CD4-positive, alpha-beta T cell (primary cell): Measurements from ENCODE around the gene TSPAN9. TPM values are rescaled to one million over a fixed set of nuclear protein-coding genes. Genes with fewer than 3 reads are reported as not detected.

ENCODE experiments used
- ATAC-seq: fragments of 200-7000 bp; cut with Tn5 transposase; one replicate; pipeline ENCODE4 v1.10.0; 2022; ENCODE audit warnings: mild to moderate bottlenecking; ENCODE audit not compliant: poor library complexity
- CTCF ChIA-PET: fragments of 350-600 bp; sonication (Branson Sonifier 250); formaldehyde crosslinking; loops from one replicate; lab custom pipeline; 2021; ENCODE audit warnings: antibody characterized with exemption, inconsistent platforms; lab: Charles Lee
- POLR2A ChIA-PET: fragments of 350-600 bp; sonication (Branson Sonifier 250); formaldehyde crosslinking; loops from one replicate; lab custom pipeline; 2021; ENCODE audit warnings: antibody characterized with exemption, inconsistent platforms; lab: Charles Lee
- DNase-seq, 14 experiments: peaks; one replicate each; pipeline ENCODE4 v3.0.0-alpha.2; 2013 to 2020; ENCODE audit warnings: mixed read lengths in 2 of 14
- H3K27ac ChIP-seq, 2 donors: one replicate each; pipeline versions ENCODE4 v1.5.1 to v1.7.0; 2013; ENCODE audit warnings: low read length in 2 of 2, low read depth in 1 of 2, mild to moderate bottlenecking in 1 of 2
- H3K27me3 ChIP-seq, 2 experiments: 1 replicate in 1 of 2; 2 replicates in 1 of 2; pipeline versions ENCODE4 v1.6.1 to v1.7.0; 2013; ENCODE audit warnings: low read length in 2 of 2, control low read depth in 1 of 2, mild to moderate bottlenecking in 1 of 2, moderate library complexity in 1 of 2; ENCODE audit not compliant: insufficient read depth in 2 of 2, control insufficient read depth in 1 of 2
- H3K36me3 ChIP-seq: one replicate; pipeline ENCODE4 v1.6.1; 2013; ENCODE audit warnings: low read length, control low read depth; ENCODE audit not compliant: insufficient read depth
- H3K4me1 ChIP-seq: one replicate; pipeline ENCODE4 v1.6.1; 2013; ENCODE audit warnings: low read length, control low read depth; ENCODE audit not compliant: insufficient read depth
- H3K4me3 ChIP-seq: one replicate; pipeline ENCODE4 v1.5.1; 2013; ENCODE audit warnings: mild to moderate bottlenecking, low read length, moderate library complexity
- H3K9me3 ChIP-seq, 2 experiments: 1 replicate in 1 of 2; 2 replicates in 1 of 2; pipeline versions ENCODE4 v1.6.1 to v1.7.0; 2013; ENCODE audit warnings: low read length in 2 of 2, mild to moderate bottlenecking in 2 of 2, control low read depth in 1 of 2, moderate library complexity in 1 of 2; ENCODE audit not compliant: control insufficient read depth in 1 of 2, insufficient read depth in 1 of 2
- H3K27ac Mint-ChIP-seq: one replicate; pipeline ENCODE4 v1.8.0; 2020; ENCODE audit warnings: mixed read lengths
- H3K27me3 Mint-ChIP-seq: one replicate; pipeline ENCODE4 v1.8.0; 2021; ENCODE audit warnings: mixed read lengths
- H3K36me3 Mint-ChIP-seq: one replicate; pipeline ENCODE4 v1.8.0; 2021; ENCODE audit warnings: low read depth, mixed read lengths
- H3K4me1 Mint-ChIP-seq: one replicate; pipeline ENCODE4 v1.8.0; 2021; ENCODE audit warnings: low read depth, mixed read lengths
- H3K4me3 Mint-ChIP-seq: one replicate; pipeline ENCODE4 v1.8.0; 2020; ENCODE audit warnings: mild to moderate bottlenecking, mixed read lengths
- H3K9me3 Mint-ChIP-seq: one replicate; pipeline ENCODE4 v1.8.0; 2020; ENCODE audit warnings: mixed read lengths
- CTCF ChIP-seq: fragments of 200-600 bp; IDR thresholded peaks from one replicate; pipeline ENCODE4 v1.8.0; 2022; ENCODE audit warnings: antibody characterized with exemption, mild to moderate bottlenecking
- intact Hi-C, 2 experiments: fragments of 100-400 bp; cut with DNase I in 1 of 2; cut with micrococcal nuclease in 1 of 2; formaldehyde crosslinking; loops; one replicate each; pipeline versions ENCODE4 v1.15.1 to v1.9.0; 2023 to 2025; cut with DNase I, micrococcal nuclease
- total RNA-seq, 174 experiments: library from RNA in 2 of 174; stranded (reverse) in 2 of 174; gene quantifications; one replicate each; pipeline ENCODE4 v1.2.3 and lab custom pipeline; 2021 to 2026

Gene TSPAN9
- total RNA-seq, 2 experiments from 2014 or later: 0.82 to 1.3 TPM

GRCh38 chr12:3122841-3123678 is 45.9 kb downstream of the TSPAN9 start:
- intact Hi-C loops: no loop called here
- Mint-ChIP-seq H3K9me3 (no peaks in the 10 kb centered on the region), H3K36me3 (no peaks in the 10 kb centered on the region), H3K27ac (no peak overlapping the region), H3K4me3 (no peak overlapping the region), H3K27me3 (peaks cover 19% of the 10 kb centered on the region), H3K4me1 (peaks cover 15% of the 10 kb centered on the region)
- Histone ChIP-seq H3K4me1 (peaks cover 7% of the 10 kb centered on the region), H3K9me3 (no peaks in the 10 kb centered on the region), H3K27ac (no peak overlapping the region), H3K27me3 (peaks cover 0 to 12% of the 10 kb centered on the region in 2 experiments), H3K4me3 (no peak overlapping the region), H3K36me3 (no peaks in the 10 kb centered on the region)
- ATAC-seq (no peak), DNase-seq (no peak)
- TF ChIP-seq CTCF: no peak
- ChIA-PET CTCF (no interaction called here), POLR2A (no interaction called here)

GRCh38 chr12:3123729-3124128 is 46.5 kb downstream of the TSPAN9 start:
- no peak overlapping the region for H3K27ac ChIP-seq
- ChIA-PET CTCF (no interaction called here), POLR2A (no interaction called here)
- H3K36me3 ChIP-seq: no peaks in the 10 kb centered on the region
- Mint-ChIP-seq H3K27me3 (peaks cover 24% of the 10 kb centered on the region), H3K9me3 (no peaks in the 10 kb centered on the region), H3K27ac (no peak overlapping the region), H3K4me1 (peaks cover 15% of the 10 kb centered on the region), H3K4me3 (no peak overlapping the region), H3K36me3 (no peaks in the 10 kb centered on the region)
- intact Hi-C loops: no loop called here
- no peak for TF ChIP-seq CTCF
- H3K4me3 ChIP-seq: no peak overlapping the region
- no peaks in the 10 kb centered on the region for H3K9me3 ChIP-seq
- ATAC-seq: no peak
- H3K27me3 ChIP-seq: peaks cover 4 to 15% of the 10 kb centered on the region in 2 experiments
- peaks cover 7% of the 10 kb centered on the region for H3K4me1 ChIP-seq
- no peak for DNase-seq

- Histone ChIP-seq H3K27me3 (peaks cover 6 to 19% of the 10 kb centered on the region in 2 experiments), H3K4me3 (no peak overlapping the region), H3K27ac (no peak overlapping the region), H3K9me3 (peaks cover 4 to 5% of the 10 kb centered on the region in 2 experiments), H3K4me1 (peaks cover 9% of the 10 kb centered on the region), H3K36me3 (no peaks in the 10 kb centered on the region)
- no peak for DNase-seq
- TF ChIP-seq CTCF: no peak
- CTCF ChIA-PET: no interaction called here
- POLR2A ChIA-PET: no interaction called here
- no peaks in the 10 kb centered on the region for H3K36me3 Mint-ChIP-seq
- no peak overlapping the region for H3K4me3 Mint-ChIP-seq
- no peak overlapping the region for H3K27ac Mint-ChIP-seq
- peaks cover 18% of the 10 kb centered on the region for H3K4me1 Mint-ChIP-seq
- H3K27me3 Mint-ChIP-seq: peaks cover 35% of the 10 kb centered on the region
- ATAC-seq: no peak
- H3K9me3 Mint-ChIP-seq: no peaks in the 10 kb centered on the region
- intact Hi-C loops: no loop called here
Measured at GRCh38 chr12:3124917-3125316, 47.7 kb downstream of the TSPAN9 start.
